Endothelial cell of umbilical vein (primary cell): ENCODE data around the gene ZNF213. TPM values are rescaled to one million over a fixed set of nuclear protein-coding genes. Genes with fewer than 3 reads are reported as not detected.

ENCODE experiments used
- BruUV-seq: library from RNA; stranded (reverse); fragments of 400-500 nt; replicated peaks from 2 replicates; lab custom pipeline; 2021; lab: Mats Ljungman, UMichigan
- CTCF ChIA-PET: fragments of 300-600, 350-600 bp; sonication (Branson Sonifier 250); formaldehyde crosslinking; loops from one replicate; lab custom pipeline; 2021; ENCODE audit warnings: antibody characterized with exemption, inconsistent platforms; lab: Charles Lee
- POLR2A ChIA-PET: fragments of 300-600, 350-600 bp; sonication (Branson Sonifier 250); formaldehyde crosslinking; loops from one replicate; lab custom pipeline; 2021; ENCODE audit warnings: antibody characterized with exemption, inconsistent platforms; lab: Charles Lee
- DNase-seq: peaks from one replicate; pipeline ENCODE4 v3.0.0-alpha.2; 2011; ENCODE audit warnings: low read depth, low spot score
- FAIRE-seq: peaks from 2 replicates; lab custom pipeline; 2011; peaks lifted over from hg19 to GRCh38; lab: Jason Lieb, UNC
- H2AFZ ChIP-seq: 2 replicates; pipeline ENCODE4 v1.6.0; 2012; ENCODE audit warnings: low read depth, low read length, control low read depth, inconsistent platforms
- H3K27ac ChIP-seq: 2 replicates; pipeline ENCODE4 v1.5.1; 2011; ENCODE audit warnings: low read depth, mild to moderate bottlenecking, control low read depth, low read length, moderate library complexity; ENCODE audit not compliant: insufficient read depth
- H3K27me3 ChIP-seq, 2 experiments: 2 replicates each; pipeline versions ENCODE4 v1.6.0 to v1.6.1; 2011; ENCODE audit warnings: low read length in 2 of 2, mixed read lengths in 1 of 2; ENCODE audit not compliant: control insufficient read depth in 2 of 2, insufficient read depth in 2 of 2
- H3K36me3 ChIP-seq, 2 experiments: 2 replicates in 1 of 2; 3 replicates in 1 of 2; pipeline ENCODE4 v1.5.1; 2011; ENCODE audit warnings: low read length in 2 of 2, mild to moderate bottlenecking in 1 of 2, moderate library complexity in 1 of 2; ENCODE audit not compliant: control insufficient read depth in 2 of 2, insufficient read depth in 2 of 2; ENCODE audit errors: extremely low read depth in 1 of 2
- H3K4me1 ChIP-seq: 3 replicates; pipeline ENCODE4 v1.5.1; 2011; ENCODE audit warnings: mild to moderate bottlenecking, low read length; ENCODE audit not compliant: control insufficient read depth, insufficient read depth; ENCODE audit errors: extremely low read depth
- H3K4me2 ChIP-seq: 2 replicates; pipeline ENCODE4 v1.6.1; 2011; ENCODE audit warnings: low read length, control low read depth, mixed read lengths; ENCODE audit not compliant: insufficient read depth
- H3K4me3 ChIP-seq, 3 experiments: fragments of 200-600 bp in 1 of 3; sonication (generic), shearing (Covaris generic) in 1 of 3; replicated peaks in 1 of 3; 2 replicates each; pipeline ENCODE4 v1.5.1; 2011 to 2016; ENCODE audit warnings: control low read depth in 3 of 3, low read length in 3 of 3, mild to moderate bottlenecking in 2 of 3, inconsistent platforms in 1 of 3, low read depth in 1 of 3, moderate library complexity in 1 of 3; ENCODE audit not compliant: insufficient read depth in 1 of 3
- H3K79me2 ChIP-seq: 2 replicates; pipeline ENCODE4 v1.6.0; 2012; ENCODE audit warnings: low read length, inconsistent platforms; ENCODE audit not compliant: control insufficient read depth, insufficient read depth
- H3K9ac ChIP-seq: replicated peaks from 2 replicates; pipeline ENCODE3; 2011; ENCODE audit warnings: low read length, control low read depth; ENCODE audit not compliant: insufficient read depth; ENCODE audit errors: extremely low read depth
- H3K9me1 ChIP-seq: replicated peaks from 3 replicates; pipeline ENCODE4 v1.6.0; 2011; ENCODE audit warnings: mild to moderate bottlenecking, low read length; ENCODE audit not compliant: control insufficient read depth, insufficient read depth; ENCODE audit errors: extremely low read depth
- H3K9me3 ChIP-seq: replicated peaks from 2 replicates; pipeline ENCODE4 v1.5.1; 2012; ENCODE audit warnings: low read length, inconsistent platforms; ENCODE audit not compliant: control insufficient read depth, insufficient read depth
- H4K20me1 ChIP-seq: replicated peaks from 2 replicates; pipeline ENCODE3; 2011; ENCODE audit warnings: mild to moderate bottlenecking, low read length; ENCODE audit not compliant: control insufficient read depth, insufficient read depth; ENCODE audit errors: extremely low read depth
- EZH2 ChIP-seq: IDR thresholded peaks from 2 replicates; pipeline ENCODE4 v1.6.1; 2012; ENCODE audit warnings: borderline replicate concordance, low read depth, mild to moderate bottlenecking, moderate library complexity, low read length, inconsistent platforms; ENCODE audit not compliant: severe bottlenecking
- FOS ChIP-seq: IDR thresholded peaks from 2 replicates; pipeline ENCODE4 v1.6.1; 2011; ENCODE audit warnings: mild to moderate bottlenecking, low read length, moderate library complexity, borderline replicate concordance; ENCODE audit not compliant: insufficient read depth
- GATA2 ChIP-seq: IDR thresholded peaks from 2 replicates; pipeline ENCODE4 v1.7.0; 2011; ENCODE audit warnings: low read depth, mild to moderate bottlenecking, moderate library complexity, mixed read lengths, low read length; ENCODE audit not compliant: insufficient read length, insufficient read depth
- JUN ChIP-seq: IDR thresholded peaks from 2 replicates; pipeline ENCODE4 v1.6.1; 2011; ENCODE audit warnings: borderline replicate concordance, low read depth; ENCODE audit not compliant: insufficient read length, insufficient read depth
- MYC ChIP-seq: IDR thresholded peaks from one replicate; pipeline ENCODE4 v1.6.1; 2011; ENCODE audit warnings: mild to moderate bottlenecking, low read depth, low read length
- POLR2A ChIP-seq: IDR thresholded peaks from 2 replicates; pipeline ENCODE4 v1.6.1; 2012; ENCODE audit warnings: low read depth, mild to moderate bottlenecking, control low read depth, low read length
- POLR2AphosphoS5 ChIP-seq: IDR thresholded peaks from 2 replicates; pipeline ENCODE4 v1.6.1; 2012; ENCODE audit warnings: low read depth, mild to moderate bottlenecking, control low read depth, low read length, moderate library complexity; ENCODE audit not compliant: insufficient read depth
- dilution Hi-C: fragments of 300-500 bp; cut with MboI; formaldehyde crosslinking; loops from one replicate; pipeline ENCODE4 v1.15.0; 2019; ENCODE audit warnings: low sequenced_read_pairs; ENCODE audit not compliant: extremely low pct_ligation_motif_present
- intact Hi-C: fragments of 100-400 bp; cut with micrococcal nuclease; formaldehyde crosslinking; loops from one replicate; pipeline ENCODE4 v1.10.0; 2022
- polyA plus RNA-seq, 4 experiments: library from polyadenylated mRNA; depleted of rRNA in 3 of 4; stranded (reverse) in 3 of 4; unstranded in 1 of 4; fragments of >200 nt; gene quantifications; 2 replicates each; pipeline versions ENCODE4 v1.2.1 to v1.2.3, GENCODE V29; 2011 to 2012; ENCODE audit warnings: missing spikeins in 1 of 4
- total RNA-seq: library from RNA; stranded (reverse); gene quantifications from 2 replicates; pipeline ENCODE4 v1.2.3, GENCODE V29; 2021
- TF ChIP-seq, protein P1 (sequence below), 2 donors: IDR thresholded peaks; 1 replicate in 1 of 2; 2 replicates in 1 of 2; pipeline ENCODE4 v1.5.1; 2011; ENCODE audit warnings: low read length in 2 of 2, mild to moderate bottlenecking in 2 of 2, moderate library complexity in 2 of 2, control low read depth in 1 of 2, inconsistent platforms in 1 of 2, low read depth in 1 of 2; ENCODE audit not compliant: insufficient read depth in 1 of 2; ENCODE audit errors: extremely low read depth in 1 of 2
- TF ChIP-seq, protein P2 (sequence below): IDR thresholded peaks from 2 replicates; pipeline ENCODE4 v1.6.1; 2011; ENCODE audit not compliant: insufficient read depth, insufficient read length

The ZNF213 gene
- total and polyA plus RNA-seq, 2 donors (not counting 3 experiments of a cell fraction or from before 2014, with no cell fraction given): 2.0 to 9.8 TPM

DNA sequence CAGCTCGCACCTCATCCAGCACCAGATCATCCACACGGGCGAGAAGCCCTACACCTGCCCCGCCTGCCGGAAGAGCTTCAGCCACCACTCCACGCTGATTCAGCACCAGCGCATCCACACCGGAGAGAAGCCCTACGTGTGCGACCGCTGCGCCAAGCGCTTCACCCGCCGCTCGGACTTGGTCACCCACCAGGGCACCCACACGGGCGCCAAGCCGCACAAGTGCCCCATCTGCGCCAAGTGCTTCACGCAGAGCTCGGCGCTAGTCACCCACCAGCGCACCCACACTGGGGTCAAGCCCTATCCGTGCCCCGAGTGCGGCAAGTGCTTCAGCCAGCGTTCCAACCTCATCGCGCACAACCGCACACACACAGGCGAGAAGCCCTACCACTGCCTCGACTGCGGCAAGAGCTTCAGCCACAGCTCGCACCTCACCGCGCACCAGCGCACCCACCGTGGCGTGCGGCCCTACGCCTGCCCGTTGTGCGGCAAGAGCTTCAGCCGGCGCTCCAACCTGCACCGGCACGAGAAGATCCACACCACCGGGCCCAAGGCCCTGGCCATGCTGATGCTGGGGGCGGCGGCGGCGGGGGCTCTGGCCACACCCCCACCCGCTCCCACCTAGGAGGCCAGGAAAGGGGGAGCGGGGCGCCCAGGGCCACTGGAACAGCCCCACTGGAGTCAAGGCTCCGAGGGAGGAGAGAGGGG lies 15.0 kb upstream of the ZNF213 start:
- no peak overlapping the region for H3K4me3 ChIP-seq
- no peaks in the 10 kb centered on the region for H3K9me3 ChIP-seq
- no peak overlapping the region for H3K27ac ChIP-seq
- no peak for TF ChIP-seq POLR2AphosphoS5
- no peak for TF ChIP-seq MYC
- no peak for TF ChIP-seq EZH2
- TF ChIP-seq FOS: no peak
- TF ChIP-seq GATA2: no peak
- no peak for TF ChIP-seq POLR2A
- TF ChIP-seq, protein P1, sequence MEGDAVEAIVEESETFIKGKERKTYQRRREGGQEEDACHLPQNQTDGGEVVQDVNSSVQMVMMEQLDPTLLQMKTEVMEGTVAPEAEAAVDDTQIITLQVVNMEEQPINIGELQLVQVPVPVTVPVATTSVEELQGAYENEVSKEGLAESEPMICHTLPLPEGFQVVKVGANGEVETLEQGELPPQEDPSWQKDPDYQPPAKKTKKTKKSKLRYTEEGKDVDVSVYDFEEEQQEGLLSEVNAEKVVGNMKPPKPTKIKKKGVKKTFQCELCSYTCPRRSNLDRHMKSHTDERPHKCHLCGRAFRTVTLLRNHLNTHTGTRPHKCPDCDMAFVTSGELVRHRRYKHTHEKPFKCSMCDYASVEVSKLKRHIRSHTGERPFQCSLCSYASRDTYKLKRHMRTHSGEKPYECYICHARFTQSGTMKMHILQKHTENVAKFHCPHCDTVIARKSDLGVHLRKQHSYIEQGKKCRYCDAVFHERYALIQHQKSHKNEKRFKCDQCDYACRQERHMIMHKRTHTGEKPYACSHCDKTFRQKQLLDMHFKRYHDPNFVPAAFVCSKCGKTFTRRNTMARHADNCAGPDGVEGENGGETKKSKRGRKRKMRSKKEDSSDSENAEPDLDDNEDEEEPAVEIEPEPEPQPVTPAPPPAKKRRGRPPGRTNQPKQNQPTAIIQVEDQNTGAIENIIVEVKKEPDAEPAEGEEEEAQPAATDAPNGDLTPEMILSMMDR (IDR thresholded peaks at IDR 0.05; ENCODE audit: extremely low read depth in 1 of 2, insufficient read depth in 1 of 2, low read depth in 1 of 2, low read length in 2 of 2): no peak
- no peak for TF ChIP-seq JUN
- TF ChIP-seq, protein P2, sequence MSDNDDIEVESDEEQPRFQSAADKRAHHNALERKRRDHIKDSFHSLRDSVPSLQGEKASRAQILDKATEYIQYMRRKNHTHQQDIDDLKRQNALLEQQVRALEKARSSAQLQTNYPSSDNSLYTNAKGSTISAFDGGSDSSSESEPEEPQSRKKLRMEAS: no peak
- H3K4me2 ChIP-seq: no peak overlapping the region
- FAIRE-seq (no peak), DNase-seq (no peak)
- no peaks in the 10 kb centered on the region for H3K79me2 ChIP-seq
- H3K9ac ChIP-seq: no peak overlapping the region
- peaks cover 4 to 28% of the 10 kb centered on the region in 2 experiments for H3K36me3 ChIP-seq
- dilution Hi-C loops (no loop called here), intact Hi-C loops (no loop called here)
- H3K27me3 ChIP-seq: no peaks in the 10 kb centered on the region
- BruUV-seq: no TSS peak
- H3K9me1 ChIP-seq: no peaks in the 10 kb centered on the region
- H3K4me1 ChIP-seq: peaks cover 6% of the 10 kb centered on the region
- H2AFZ ChIP-seq: no peak overlapping the region
- CTCF ChIA-PET: interaction anchor here (0.9 to 4.9 kb wide), 5 partner anchors 10 to 88 kb away, joined by 3 to 26 read pairs (median 13); no protein-coding TSS in a partner anchor
- POLR2A ChIA-PET: interaction anchor here (0.8 kb wide), 1 partner anchor 17 kb away, joined by 3 read pairs; no protein-coding TSS in a partner anchor
- H4K20me1 ChIP-seq: no peaks in the 10 kb centered on the region
